Subcutaneous adipose tissue (tissue), 4 donors: ENCODE data around the gene MARK2. TPM values are rescaled to one million over a fixed set of nuclear protein-coding genes. Genes with fewer than 3 reads are reported as not detected.

Experiments
- total RNA-seq, 4 donors: library from RNA; depleted of rRNA; stranded (reverse); fragments of >200 nt; gene quantifications; one replicate each; pipeline ENCODE4 v1.1.0, GENCODE V29; 2016
- TF ChIP-seq, protein P1 (sequence below): fragments of 450-650 bp; IDR thresholded peaks from one replicate; pipeline ENCODE4 v1.5.1; 2016; ENCODE audit warnings: low read depth, mild to moderate bottlenecking, control low read depth, antibody characterized with exemption, moderate library complexity

The MARK2 gene
- total RNA-seq, 4 donors from 2014 or later = 9.9 to 16.4 (median 13.3) TPM

GRCh38 chr11:63897459-63898146 lies 58.7 kb downstream of the MARK2 start:
- TF ChIP-seq, protein P1, sequence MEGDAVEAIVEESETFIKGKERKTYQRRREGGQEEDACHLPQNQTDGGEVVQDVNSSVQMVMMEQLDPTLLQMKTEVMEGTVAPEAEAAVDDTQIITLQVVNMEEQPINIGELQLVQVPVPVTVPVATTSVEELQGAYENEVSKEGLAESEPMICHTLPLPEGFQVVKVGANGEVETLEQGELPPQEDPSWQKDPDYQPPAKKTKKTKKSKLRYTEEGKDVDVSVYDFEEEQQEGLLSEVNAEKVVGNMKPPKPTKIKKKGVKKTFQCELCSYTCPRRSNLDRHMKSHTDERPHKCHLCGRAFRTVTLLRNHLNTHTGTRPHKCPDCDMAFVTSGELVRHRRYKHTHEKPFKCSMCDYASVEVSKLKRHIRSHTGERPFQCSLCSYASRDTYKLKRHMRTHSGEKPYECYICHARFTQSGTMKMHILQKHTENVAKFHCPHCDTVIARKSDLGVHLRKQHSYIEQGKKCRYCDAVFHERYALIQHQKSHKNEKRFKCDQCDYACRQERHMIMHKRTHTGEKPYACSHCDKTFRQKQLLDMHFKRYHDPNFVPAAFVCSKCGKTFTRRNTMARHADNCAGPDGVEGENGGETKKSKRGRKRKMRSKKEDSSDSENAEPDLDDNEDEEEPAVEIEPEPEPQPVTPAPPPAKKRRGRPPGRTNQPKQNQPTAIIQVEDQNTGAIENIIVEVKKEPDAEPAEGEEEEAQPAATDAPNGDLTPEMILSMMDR = no peak

DNA sequence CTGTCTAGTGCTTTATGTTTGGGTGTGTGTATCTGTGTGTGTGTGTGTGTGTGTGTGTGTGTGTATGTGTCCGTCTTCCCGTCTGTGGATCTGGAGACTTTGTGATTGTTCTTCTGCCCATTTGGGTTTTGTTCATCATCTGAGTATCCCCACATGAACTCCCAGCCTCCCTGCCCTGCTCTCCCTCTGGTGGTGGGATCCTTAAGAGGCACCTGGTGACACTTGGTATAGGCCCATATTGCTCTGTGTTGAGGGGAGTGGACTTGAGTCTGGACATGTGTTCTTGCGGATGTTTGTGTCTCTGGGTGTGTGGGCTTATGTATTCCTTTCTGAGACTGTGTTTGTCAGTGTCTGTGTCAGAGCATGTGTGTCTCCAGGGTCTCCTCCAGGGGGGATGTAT lies 62.8 kb downstream of the MARK2 start:
- TF ChIP-seq, protein P1 = no peak

- TF ChIP-seq, protein P1 = no peak
Measured at GRCh38 chr11:63903884-63904283, 65.0 kb downstream of the MARK2 start.

DNA sequence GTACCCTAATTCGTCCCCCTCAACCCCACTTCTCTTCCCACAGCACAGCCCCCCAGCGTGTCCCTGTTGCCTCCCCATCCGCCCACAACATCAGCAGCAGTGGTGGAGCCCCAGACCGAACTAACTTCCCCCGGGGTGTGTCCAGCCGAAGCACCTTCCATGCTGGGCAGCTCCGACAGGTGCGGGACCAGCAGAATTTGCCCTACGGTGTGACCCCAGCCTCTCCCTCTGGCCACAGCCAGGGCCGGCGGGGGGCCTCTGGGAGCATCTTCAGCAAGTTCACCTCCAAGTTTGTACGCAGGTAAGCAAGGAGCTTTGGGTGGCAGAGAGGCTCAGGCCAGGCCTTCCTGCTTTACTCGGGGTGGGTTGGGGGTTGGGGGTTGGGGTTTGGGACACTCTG lies 65.8 kb downstream of the MARK2 start:
- TF ChIP-seq, protein P1 = no peak

DNA sequence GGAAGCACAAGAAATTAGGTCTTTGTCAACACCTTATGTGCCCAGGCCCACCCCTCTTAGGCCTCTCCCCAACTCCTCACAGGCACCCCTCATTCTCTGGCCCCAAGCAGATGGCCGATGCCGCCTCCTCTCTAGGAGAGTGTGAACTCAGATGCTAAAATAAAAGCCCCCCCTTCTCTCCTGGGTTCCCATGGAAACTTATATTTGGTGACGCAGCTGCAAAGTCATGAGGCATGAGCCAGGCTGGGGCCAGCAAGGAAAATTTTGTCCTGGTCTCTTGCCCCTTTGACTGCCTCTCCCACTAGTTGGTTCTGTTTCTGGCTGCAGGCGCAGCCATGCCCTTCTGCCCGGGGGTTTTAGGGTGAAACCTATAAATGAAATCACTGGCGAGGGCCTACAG lies 66.3 kb downstream of the MARK2 start:
- TF ChIP-seq, protein P1 = no peak

DNA sequence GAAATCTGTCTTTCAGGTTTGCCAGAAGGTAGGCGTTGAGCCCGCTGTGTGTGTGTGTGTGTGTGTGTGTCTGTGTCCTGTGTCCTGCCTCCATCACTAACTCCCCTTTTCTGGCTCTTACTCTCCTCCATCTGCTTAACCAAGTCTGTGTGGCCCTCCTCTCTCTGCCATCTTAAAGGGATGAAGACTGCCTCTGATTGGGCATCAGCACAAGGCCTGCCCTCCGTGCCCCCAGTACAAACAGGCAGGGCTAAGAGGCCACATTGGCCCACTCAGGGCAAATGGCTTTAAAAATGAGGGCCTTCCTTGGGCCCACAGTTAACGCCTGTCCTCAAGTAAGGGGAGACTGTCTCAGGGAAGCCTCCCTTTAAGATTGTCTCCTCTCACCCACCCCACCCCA lies 67.2 kb downstream of the MARK2 start:
- TF ChIP-seq, protein P1 = no peak

DNA sequence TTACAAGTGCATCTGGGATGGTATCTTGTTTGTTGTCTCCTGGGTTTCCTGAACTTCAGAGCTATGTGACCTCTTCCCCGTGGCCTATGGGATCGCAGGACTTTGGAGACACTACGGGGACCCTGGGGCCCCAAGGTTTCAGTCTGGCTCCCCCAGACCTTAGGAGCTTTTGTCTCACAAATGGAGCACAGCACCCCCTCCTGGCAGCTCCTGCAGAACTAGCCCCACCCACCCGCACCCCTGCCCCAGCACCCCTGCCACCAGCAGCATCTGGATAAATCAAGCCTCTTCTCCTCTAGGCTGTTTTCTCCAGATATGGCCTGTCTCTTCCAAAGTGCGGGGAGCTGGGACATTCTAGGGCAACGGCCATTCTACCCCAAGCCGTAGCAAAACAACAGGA lies 67.7 kb downstream of the MARK2 start:
- TF ChIP-seq, protein P1 = no peak
